ENCODE results near the gene FOSL2. TPM values are rescaled to one million over a fixed set of nuclear protein-coding genes. Genes with fewer than 3 reads are reported as not detected.
A peak's percentile ranks its signal among the peaks of the same experiment; 100 is the strongest.

Gene FOSL2
- 100 to 1,000 TPM in 2 of 3 donors, 10 to 100 TPM in 1; 19.3 to 174 (median 113) TPM for polyA plus RNA-seq

GRCh38 chr2:28392297-28393113, at the start of gene FOSL2:
Gene FOSL2, plus strand, starts transcription at chr2:28392858. Its CDS starts 863 bp downstream, at chr2:28393721.
- 0 to 1% (median 0%) methylated on average over 73 to 93 of the region's 93 CpGs for WGBS, 3 donors
- peak within 1 kb of the TSS; percentile 98 for H3K27ac ChIP-seq (ENCODE audit: low read depth, low read length)

GRCh38 chr2:28343184-28343942, 49.3 kb upstream of the FOSL2 start:
- WGBS, 3 donors, result 77 to 87% (median 82%) methylated on average over 5 of the region's 5 CpGs
- no peak overlapping the region for H3K27ac ChIP-seq (ENCODE audit: low read depth, low read length)

GRCh38 chr2:28343971-28344715, 48.5 kb upstream of the FOSL2 start:
- 87 to 93% (median 92%) methylated on average over 20 of the region's 20 CpGs for WGBS, 3 donors
- no peak overlapping the region for H3K27ac ChIP-seq (ENCODE audit: low read depth, low read length)

GRCh38 chr2:28344756-28345373, 47.8 kb upstream of the FOSL2 start:
- WGBS, 3 donors, result 90 to 97% (median 92%) methylated on average over 30 of the region's 30 CpGs
- no peak overlapping the region for H3K27ac ChIP-seq (ENCODE audit: low read depth, low read length)

GRCh38 chr2:28345619-28346018, 47.0 kb upstream of the FOSL2 start:
- H3K27ac ChIP-seq (ENCODE audit: low read depth, low read length), result no peak overlapping the region
- WGBS, 3 donors, result 37 to 84% (median 76%) methylated on average over 8 of the region's 8 CpGs

- H3K27ac ChIP-seq (ENCODE audit: low read depth, low read length), result no peak overlapping the region
- 86 to 93% (median 89%) methylated on average over 6 of the region's 6 CpGs for WGBS, 3 donors
These were observed 46.1 kb upstream of the FOSL2 start for GRCh38 chr2:28346587-28346986.

- no peak overlapping the region for H3K27ac ChIP-seq (ENCODE audit: low read depth, low read length)
- 92 to 97% (median 95%) methylated on average over 6 of the region's 6 CpGs for WGBS, 3 donors
These were observed 45.5 kb upstream of the FOSL2 start for GRCh38 chr2:28347193-28347592.

- WGBS, 3 donors, result 72 to 93% (median 80%) methylated on average over 9 of the region's 9 CpGs
These were observed 45.1 kb upstream of the FOSL2 start for GRCh38 chr2:28347596-28347995.

GRCh38 chr2:28348149-28348567, 44.5 kb upstream of the FOSL2 start:
- H3K27ac ChIP-seq (ENCODE audit: low read depth, low read length), result no peak overlapping the region
- WGBS, 3 donors, result 46 to 81% (median 58%) methylated on average over 10 of the region's 10 CpGs

More at GRCh38 chr2:28347596-28347995, 45.1 kb upstream of the FOSL2 start:
- no peak overlapping the region for H3K27ac ChIP-seq (ENCODE audit: low read depth, low read length)

GRCh38 chr2:28348921-28349320, 43.7 kb upstream of the FOSL2 start:
- H3K27ac ChIP-seq (ENCODE audit: low read depth, low read length), result no peak overlapping the region
- 83 to 92% (median 87%) methylated on average over 11 of the region's 11 CpGs for WGBS, 3 donors

- H3K27ac ChIP-seq (ENCODE audit: low read depth, low read length), result no peak overlapping the region
- WGBS, 3 donors, result 84 to 88% (median 84%) methylated on average over 11 of the region's 11 CpGs
These were observed 43.0 kb upstream of the FOSL2 start for GRCh38 chr2:28349546-28350165.

GRCh38 chr2:28350196-28350595, 42.5 kb upstream of the FOSL2 start:
- 92 to 96% (median 92%) methylated on average over 17 of the region's 17 CpGs for WGBS, 3 donors
- H3K27ac ChIP-seq (ENCODE audit: low read depth, low read length), result no peak overlapping the region

- H3K27ac ChIP-seq (ENCODE audit: low read depth, low read length), result no peak overlapping the region
- WGBS, 3 donors, result 92 to 94% (median 93%) methylated on average over 11 of the region's 11 CpGs
These were observed 41.8 kb upstream of the FOSL2 start for GRCh38 chr2:28350791-28351285.

- WGBS, 3 donors, result 88 to 93% (median 93%) methylated on average over 5 of the region's 5 CpGs
- no peak overlapping the region for H3K27ac ChIP-seq (ENCODE audit: low read depth, low read length)
These were observed 41.0 kb upstream of the FOSL2 start for GRCh38 chr2:28351621-28352020.

GRCh38 chr2:28352104-28352503, 40.6 kb upstream of the FOSL2 start:
- WGBS, 3 donors, result 81 to 85% (median 83%) methylated on average over 5 of the region's 5 CpGs
- H3K27ac ChIP-seq (ENCODE audit: low read depth, low read length), result no peak overlapping the region

GRCh38 chr2:28352610-28353195, 40.0 kb upstream of the FOSL2 start:
- whole genome bisulfite sequencing, 3 donors, result 82 to 90% (median 85%) methylated on average over 16 of the region's 16 CpGs
- no peak overlapping the region for H3K27ac ChIP-seq (ENCODE audit: low read depth, low read length)

GRCh38 chr2:28354920-28355520, 37.6 kb upstream of the FOSL2 start:
- H3K27ac ChIP-seq (ENCODE audit: low read depth, low read length), result no peak overlapping the region
- WGBS, 3 donors, result 94 to 97% (median 95%) methylated on average over 10 of the region's 10 CpGs

Measured in adipose tissue (tissue), 3 donors.